Measurements from ENCODE around the gene RHOF.

RHOF gene

GRCh38 chr12:121740847-121741246, 52.6 kb downstream of the RHOF start:
- DNase-seq = no peak

GRCh38 chr12:121738340-121738858, 55.1 kb downstream of the RHOF start:
- DNase-seq = no peak

GRCh38 chr12:121733849-121734248, 59.6 kb downstream of the RHOF start:
- DNase-seq = no peak

- no peak for DNase-seq
Observed at GRCh38 chr12:121731473-121731872, 62.0 kb downstream of the RHOF start.

- no peak for DNase-seq
Observed at GRCh38 chr12:121729021-121729420, 64.5 kb downstream of the RHOF start.

Measured in DMS153 (cell line).